Measurements from ENCODE around the gene SNX17. TPM values are rescaled to one million over a fixed set of nuclear protein-coding genes. Genes with fewer than 3 reads are reported as not detected.

SNX17 gene
- total and polyA plus RNA-seq, 2 of the 13 experiments (the other 11 are each of a cell fraction or from before 2014, with no cell fraction given), result 75.0 to 109 TPM

GRCh38 chr2:27322766-27323595 is 47.4 kb upstream of the SNX17 start, which contains the start of gene MPV17 (continued):
- TF ChIP-seq, protein P1, sequence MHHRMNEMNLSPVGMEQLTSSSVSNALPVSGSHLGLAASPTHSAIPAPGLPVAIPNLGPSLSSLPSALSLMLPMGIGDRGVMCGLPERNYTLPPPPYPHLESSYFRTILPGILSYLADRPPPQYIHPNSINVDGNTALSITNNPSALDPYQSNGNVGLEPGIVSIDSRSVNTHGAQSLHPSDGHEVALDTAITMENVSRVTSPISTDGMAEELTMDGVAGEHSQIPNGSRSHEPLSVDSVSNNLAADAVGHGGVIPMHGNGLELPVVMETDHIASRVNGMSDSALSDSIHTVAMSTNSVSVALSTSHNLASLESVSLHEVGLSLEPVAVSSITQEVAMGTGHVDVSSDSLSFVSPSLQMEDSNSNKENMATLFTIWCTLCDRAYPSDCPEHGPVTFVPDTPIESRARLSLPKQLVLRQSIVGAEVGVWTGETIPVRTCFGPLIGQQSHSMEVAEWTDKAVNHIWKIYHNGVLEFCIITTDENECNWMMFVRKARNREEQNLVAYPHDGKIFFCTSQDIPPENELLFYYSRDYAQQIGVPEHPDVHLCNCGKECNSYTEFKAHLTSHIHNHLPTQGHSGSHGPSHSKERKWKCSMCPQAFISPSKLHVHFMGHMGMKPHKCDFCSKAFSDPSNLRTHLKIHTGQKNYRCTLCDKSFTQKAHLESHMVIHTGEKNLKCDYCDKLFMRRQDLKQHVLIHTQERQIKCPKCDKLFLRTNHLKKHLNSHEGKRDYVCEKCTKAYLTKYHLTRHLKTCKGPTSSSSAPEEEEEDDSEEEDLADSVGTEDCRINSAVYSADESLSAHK (CRISPR knock-in tag; IDR thresholded peaks at IDR 0.05; ENCODE audit: borderline replicate concordance), result 0 out of 2 replicates have a peak, but pooled peaks have one; percentile 59
- TF ChIP-seq NONO (IDR thresholded peaks at IDR 0.05) (no peak), NONO (CRISPR knock-in tag; conservative IDR thresholded peaks at IDR 0.05) (peak; percentile 95), ZNF558 (CRISPR knock-in tag; IDR thresholded peaks at IDR 0.05; ENCODE audit: borderline replicate concordance) (no peak; the same call in 1 of the 2 replicates), MED13 (CRISPR knock-in tag; IDR thresholded peaks at IDR 0.05) (peak; percentile 73; the same call in 1 of the 2 replicates), RARA (CRISPR knock-in tag; IDR thresholded peaks at IDR 0.05) (peak; percentile 18), ZNF234 (CRISPR knock-in tag; conservative IDR thresholded peaks at IDR 0.05) (0 out of 2 replicates have a peak, but pooled peaks have one; percentile 33), ZMAT3 (CRISPR knock-in tag; conservative IDR thresholded peaks at IDR 0.05) (no peak; the same call in 1 of the 2 replicates), ZEB1 (IDR thresholded peaks at IDR 0.05; ENCODE audit: insufficient replicate concordance, low read depth) (no peak), PHF5A (CRISPR knock-in tag; IDR thresholded peaks at IDR 0.05; ENCODE audit: low read depth, unreplicated experiment) (peak; percentile 57), SKI (IDR thresholded peaks at IDR 0.05; ENCODE audit: partially characterized antibody) (no peak), PAWR (CRISPR knock-in tag; IDR thresholded peaks at IDR 0.05; ENCODE audit: borderline replicate concordance) (peak; percentile 70; the same call in 1 of the 2 replicates), ZNF235 (CRISPR knock-in tag; IDR thresholded peaks at IDR 0.05; ENCODE audit: borderline replicate concordance) (no peak), FIP1L1 (IDR thresholded peaks at IDR 0.05; ENCODE audit: borderline replicate concordance, insufficient read depth, low read depth, low read length) (no peak; the same call in 1 of the 2 replicates), KAT8 (CRISPR knock-in tag; IDR thresholded peaks at IDR 0.05) (peak; percentile 96), TAF15 (IDR thresholded peaks at IDR 0.05; ENCODE audit: low read depth, low read length, poor library complexity, severe bottlenecking) (peak; percentile 78), SRY (CRISPR knock-in tag; IDR thresholded peaks at IDR 0.05) (peak; percentile 33; the same call in 1 of the 2 replicates), SMYD3 (CRISPR knock-in tag; IDR thresholded peaks at IDR 0.05) (0 out of 2 replicates have a peak, but pooled peaks have one; percentile 96), AGO1 (IDR thresholded peaks at IDR 0.05; ENCODE audit: low read depth, low read length, poor library complexity, severe bottlenecking) (peak; percentile 91), ZBTB1 (CRISPR knock-in tag; IDR thresholded peaks at IDR 0.05; ENCODE audit: borderline replicate concordance) (no peak), JDP2 (CRISPR knock-in tag; IDR thresholded peaks at IDR 0.05; ENCODE audit: borderline replicate concordance) (no peak), ATF4 (CRISPR knock-in tag; IDR thresholded peaks at IDR 0.05) (no peak), ZNF33A (CRISPR knock-in tag; IDR thresholded peaks at IDR 0.05; ENCODE audit: borderline replicate concordance) (no peak), ZFP36 (IDR thresholded peaks at IDR 0.05; ENCODE audit: borderline replicate concordance, low read depth, low read length, partially characterized antibody) (no peak), KDM5B (CRISPR knock-in tag; IDR thresholded peaks at IDR 0.05; ENCODE audit: borderline replicate concordance) (peak; percentile 94), ADNP (CRISPR knock-in tag; IDR thresholded peaks at IDR 0.05) (no peak), NR2F2 (IDR thresholded peaks at IDR 0.05; ENCODE audit: borderline replicate concordance, low read depth) (peak; percentile 57; the same call in 1 of the 2 replicates)

Measured in HepG2 (cell line).